ENCODE measurements around the gene RASSF1. TPM values are rescaled to one million over a fixed set of nuclear protein-coding genes. Genes with fewer than 3 reads are reported as not detected.

The RASSF1 gene
- total RNA-seq, 1 experiment from 2014 or later = 28.1 TPM

DNA sequence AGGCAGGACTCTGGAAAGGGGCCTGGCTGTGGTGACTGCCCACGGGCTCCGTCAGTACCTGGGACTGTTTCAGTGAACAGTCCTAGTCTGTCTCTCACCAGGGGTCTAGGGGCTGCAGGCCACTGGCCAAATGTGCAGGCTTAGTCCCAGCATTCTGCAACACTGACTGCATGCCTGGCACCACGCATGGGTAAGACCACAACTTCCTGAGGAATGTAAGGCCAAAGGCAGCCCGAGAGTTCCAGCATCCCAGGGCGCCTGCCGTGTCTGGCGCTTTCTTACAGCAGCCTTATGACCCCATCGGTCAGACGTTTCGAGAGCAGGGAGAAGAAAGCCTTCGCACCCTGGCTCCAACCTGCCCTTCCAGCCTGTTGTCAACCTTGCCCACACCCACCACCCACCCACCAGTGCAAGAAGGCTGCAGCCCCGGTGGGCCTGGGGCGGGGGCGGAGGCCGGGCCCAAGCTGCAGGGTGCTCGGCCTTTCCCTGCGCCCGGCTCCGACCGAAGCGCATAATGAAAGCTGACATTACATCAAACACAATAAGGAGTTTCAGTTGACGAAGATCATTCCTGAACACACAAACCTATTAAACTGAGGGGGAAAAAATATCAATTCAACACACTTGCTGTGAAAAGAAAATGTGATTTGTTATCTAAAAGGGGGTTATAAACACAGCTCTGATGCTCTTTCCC, 48.2 kb upstream of the RASSF1 start:
- H3K27me3 ChIP-seq (replicated peaks; ENCODE audit: control insufficient read depth, insufficient read depth, low read length) = no peaks in the 10 kb centered on the region

DNA sequence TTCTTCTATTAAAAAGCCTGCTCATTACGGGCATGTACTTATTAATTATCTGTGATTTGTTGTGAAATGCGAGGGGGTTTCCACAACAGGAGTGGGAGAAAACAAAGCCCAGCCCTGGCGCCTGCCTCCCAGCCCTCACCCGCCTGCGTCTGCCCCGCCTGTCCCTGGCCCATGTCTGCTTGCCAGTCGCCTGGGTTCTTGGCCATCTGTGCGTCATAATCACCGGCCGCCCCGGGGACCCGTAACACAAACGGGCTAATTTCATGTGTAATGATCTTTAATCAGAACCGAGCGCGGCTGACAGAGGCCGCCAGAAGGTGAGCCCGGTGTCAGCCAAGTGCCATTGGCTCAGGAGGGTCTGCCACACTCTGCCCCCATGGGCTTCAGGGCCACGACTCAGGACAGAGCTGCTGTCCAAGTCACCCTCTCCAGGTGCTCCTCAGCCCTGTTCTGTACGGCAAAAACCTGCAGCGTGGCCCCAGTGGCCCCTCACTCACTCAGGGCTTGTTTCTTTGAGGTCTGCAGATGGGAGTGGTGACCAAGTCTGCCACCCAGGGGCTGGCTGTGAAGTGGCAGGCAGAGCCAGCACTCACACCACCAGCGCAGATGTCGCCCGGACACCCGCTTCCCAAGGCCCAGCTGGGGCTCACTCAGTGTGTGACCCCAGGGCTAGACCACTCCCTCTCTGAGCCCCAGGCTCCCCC, 47.5 kb upstream of the RASSF1 start:
- intact Hi-C loops (cut with micrococcal nuclease; ENCODE audit: unreplicated experiment) = no loop called here
- BruUV-seq (replicated peaks) = no TSS peak
- Mint-ChIP-seq H3K36me3 (ENCODE audit: insufficient read depth, unreplicated experiment) (no peaks in the 10 kb centered on the region), H3K27ac (ENCODE audit: unreplicated experiment) (no peak overlapping the region), H3K9me3 (ENCODE audit: unreplicated experiment) (no peaks in the 10 kb centered on the region), H3K4me1 (ENCODE audit: low read depth, unreplicated experiment) (no peaks in the 10 kb centered on the region), H3K4me3 (ENCODE audit: unreplicated experiment) (no peak overlapping the region), H3K27me3 (ENCODE audit: insufficient read depth, unreplicated experiment) (peaks cover 2% of the 10 kb centered on the region)
- ChIA-PET POLR2A (no interaction called here), CTCF (interaction anchor here (1.8 kb wide), 1 partner anchor 18 kb away, joined by 4 read pairs; no protein-coding TSS in a partner anchor)
- Histone ChIP-seq H3K4me3 (ENCODE audit: low read depth, low read length) (no peak overlapping the region), H3K9me3 (no peaks in the 10 kb centered on the region), H3K4me1 (no peaks in the 10 kb centered on the region), H3K27me3 (replicated peaks; ENCODE audit: control insufficient read depth, insufficient read depth, low read length) (no peaks in the 10 kb centered on the region), H3K36me3 (ENCODE audit: control insufficient read depth, insufficient read depth, low read length) (no peaks in the 10 kb centered on the region)
- TF ChIP-seq, protein P1, sequence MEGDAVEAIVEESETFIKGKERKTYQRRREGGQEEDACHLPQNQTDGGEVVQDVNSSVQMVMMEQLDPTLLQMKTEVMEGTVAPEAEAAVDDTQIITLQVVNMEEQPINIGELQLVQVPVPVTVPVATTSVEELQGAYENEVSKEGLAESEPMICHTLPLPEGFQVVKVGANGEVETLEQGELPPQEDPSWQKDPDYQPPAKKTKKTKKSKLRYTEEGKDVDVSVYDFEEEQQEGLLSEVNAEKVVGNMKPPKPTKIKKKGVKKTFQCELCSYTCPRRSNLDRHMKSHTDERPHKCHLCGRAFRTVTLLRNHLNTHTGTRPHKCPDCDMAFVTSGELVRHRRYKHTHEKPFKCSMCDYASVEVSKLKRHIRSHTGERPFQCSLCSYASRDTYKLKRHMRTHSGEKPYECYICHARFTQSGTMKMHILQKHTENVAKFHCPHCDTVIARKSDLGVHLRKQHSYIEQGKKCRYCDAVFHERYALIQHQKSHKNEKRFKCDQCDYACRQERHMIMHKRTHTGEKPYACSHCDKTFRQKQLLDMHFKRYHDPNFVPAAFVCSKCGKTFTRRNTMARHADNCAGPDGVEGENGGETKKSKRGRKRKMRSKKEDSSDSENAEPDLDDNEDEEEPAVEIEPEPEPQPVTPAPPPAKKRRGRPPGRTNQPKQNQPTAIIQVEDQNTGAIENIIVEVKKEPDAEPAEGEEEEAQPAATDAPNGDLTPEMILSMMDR (IDR thresholded peaks at IDR 0.05; ENCODE audit: insufficient read depth in 1 of 2, low read depth in 1 of 2, low read length in 1 of 2, severe bottlenecking in 1 of 2, unreplicated experiment in 1 of 2) = peak; percentile 34 to 55
- DNase-seq = peak in 1 of 2 experiments; percentile 45

More for the DNA sequence above, 48.2 kb upstream of the RASSF1 start:
- Mint-ChIP-seq H3K27me3 (ENCODE audit: insufficient read depth, unreplicated experiment) (peaks cover 2% of the 10 kb centered on the region), H3K36me3 (ENCODE audit: insufficient read depth, unreplicated experiment) (no peaks in the 10 kb centered on the region), H3K4me1 (ENCODE audit: low read depth, unreplicated experiment) (no peaks in the 10 kb centered on the region), H3K4me3 (ENCODE audit: unreplicated experiment) (no peak overlapping the region), H3K9me3 (ENCODE audit: unreplicated experiment) (no peaks in the 10 kb centered on the region), H3K27ac (ENCODE audit: unreplicated experiment) (no peak overlapping the region)
- ChIA-PET CTCF (interaction anchor here (0.6 kb wide), 1 partner anchor 115 kb away, joined by 8 read pairs; no protein-coding TSS in a partner anchor), POLR2A (interaction anchor here (0.6 kb wide), 1 partner anchor 1607 kb away, joined by 5 read pairs; the partner anchor contains the start of gene RPL29)
- Histone ChIP-seq H3K9me3 (no peaks in the 10 kb centered on the region), H3K4me1 (no peaks in the 10 kb centered on the region), H3K4me3 (ENCODE audit: low read depth, low read length) (no peak overlapping the region), H3K36me3 (ENCODE audit: control insufficient read depth, insufficient read depth, low read length) (no peaks in the 10 kb centered on the region)
- no peak for DNase-seq
- TF ChIP-seq, protein P1 (IDR thresholded peaks at IDR 0.05; ENCODE audit: insufficient read depth in 1 of 2, low read depth in 1 of 2, low read length in 1 of 2, severe bottlenecking in 1 of 2, unreplicated experiment in 1 of 2) = no peak
- intact Hi-C loops (cut with micrococcal nuclease; ENCODE audit: unreplicated experiment) = no loop called here
- no TSS peak for BruUV-seq (replicated peaks)

DNA sequence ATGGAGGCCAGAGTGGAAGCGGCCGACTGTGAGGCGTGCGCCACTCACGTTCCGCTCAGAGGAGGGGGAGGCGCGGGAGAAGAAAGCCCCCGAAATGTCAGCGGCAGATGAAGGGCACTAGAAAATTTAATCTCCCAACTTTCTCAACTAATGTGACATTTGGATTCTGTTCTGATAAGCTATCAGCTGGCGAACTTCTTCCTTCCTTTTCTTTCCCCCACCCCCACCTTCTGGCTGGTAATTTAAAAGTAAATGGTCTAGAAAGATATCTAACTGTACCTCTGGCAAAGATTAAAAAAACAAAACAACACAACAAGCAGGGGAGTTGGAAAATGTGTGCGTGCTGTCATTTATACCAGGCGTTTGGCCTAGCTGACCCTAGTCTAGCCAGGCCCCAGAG, 45.1 kb upstream of the RASSF1 start:
- POLR2A ChIA-PET = no interaction called here
- no peaks in the 10 kb centered on the region for H3K4me1 Mint-ChIP-seq (ENCODE audit: low read depth, unreplicated experiment)

More for the DNA sequence above, 45.1 kb upstream of the RASSF1 start:
- CTCF ChIA-PET = no interaction called here
- Histone ChIP-seq H3K36me3 (ENCODE audit: control insufficient read depth, insufficient read depth, low read length) (no peaks in the 10 kb centered on the region), H3K4me3 (ENCODE audit: low read depth, low read length) (no peak overlapping the region), H3K27me3 (replicated peaks; ENCODE audit: control insufficient read depth, insufficient read depth, low read length) (no peaks in the 10 kb centered on the region), H3K9me3 (no peaks in the 10 kb centered on the region), H3K4me1 (no peaks in the 10 kb centered on the region)
- no peak for DNase-seq
- H3K27ac Mint-ChIP-seq (ENCODE audit: unreplicated experiment) = no peak overlapping the region
- H3K4me3 Mint-ChIP-seq (ENCODE audit: unreplicated experiment) = no peak overlapping the region
- intact Hi-C loops (cut with micrococcal nuclease; ENCODE audit: unreplicated experiment) = no loop called here
- H3K27me3 Mint-ChIP-seq (ENCODE audit: insufficient read depth, unreplicated experiment) = peaks cover 6% of the 10 kb centered on the region
- no TSS peak for BruUV-seq (replicated peaks)
- H3K9me3 Mint-ChIP-seq (ENCODE audit: unreplicated experiment) = no peaks in the 10 kb centered on the region
- H3K36me3 Mint-ChIP-seq (ENCODE audit: insufficient read depth, unreplicated experiment) = no peaks in the 10 kb centered on the region
- TF ChIP-seq, protein P1 (IDR thresholded peaks at IDR 0.05; ENCODE audit: insufficient read depth in 1 of 2, low read depth in 1 of 2, low read length in 1 of 2, severe bottlenecking in 1 of 2, unreplicated experiment in 1 of 2) = no peak

All from Caco-2 (cell line).